GM19467 (cell line): ENCODE results near the gene CD164L2.

Source experiments
- ATAC-seq: cut with Tn5 transposase; IDR thresholded peaks from one replicate; pipeline ENCODE4 v1.9.1; 2021; ENCODE audit warnings: mild to moderate bottlenecking, moderate library complexity; ENCODE audit not compliant: unreplicated experiment

CD164L2 gene

GRCh38 chr1:27349784-27350662, 33.1 kb downstream of the CD164L2 start:
- ATAC-seq, result no peak

- no peak for ATAC-seq
Observed at GRCh38 chr1:27348861-27349783, 34.0 kb downstream of the CD164L2 start.

GRCh38 chr1:27346991-27347624, 36.0 kb downstream of the CD164L2 start:
- ATAC-seq, result no peak

DNA sequence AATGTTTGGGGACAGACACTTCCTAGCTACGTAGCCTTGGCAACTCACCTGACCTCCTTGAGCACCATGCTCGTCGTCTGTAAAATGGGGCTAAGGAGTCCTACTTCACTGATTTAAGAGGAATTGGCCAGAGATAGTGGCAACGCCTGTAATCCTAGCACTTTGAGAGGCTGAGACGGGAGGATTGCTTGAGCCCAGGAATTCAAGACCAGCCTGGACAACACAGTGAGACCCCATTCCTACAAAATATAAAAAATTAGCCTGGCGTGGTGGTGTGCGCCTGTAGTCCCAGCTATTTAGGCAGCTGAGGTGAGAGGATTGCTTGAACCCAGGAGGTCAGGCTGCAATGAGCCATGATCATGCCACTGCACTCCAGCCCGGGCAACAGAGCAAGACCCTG, 36.8 kb downstream of the CD164L2 start:
- ATAC-seq, result no peak

GRCh38 chr1:27345272-27345671, 37.9 kb downstream of the CD164L2 start:
- ATAC-seq, result no peak

DNA sequence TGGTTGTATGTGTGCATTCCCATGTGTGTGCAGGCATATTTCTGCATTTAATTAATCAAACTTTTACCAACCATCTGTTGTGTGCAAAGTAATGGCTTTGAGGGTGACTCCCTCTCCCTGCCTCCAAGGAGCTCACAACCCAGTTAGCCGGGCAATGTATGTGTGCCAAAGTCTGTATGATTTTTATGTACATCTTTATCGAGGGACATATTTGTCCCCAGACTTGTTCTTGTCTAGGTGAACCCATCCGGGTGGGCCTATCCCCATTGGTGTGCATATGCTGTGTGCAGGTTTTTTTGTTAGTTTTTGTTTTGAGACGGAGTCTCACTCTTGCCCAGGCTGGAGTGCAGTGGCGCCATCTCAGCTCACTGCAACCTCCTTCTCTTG, 39.5 kb downstream of the CD164L2 start:
- ATAC-seq, result no peak

DNA sequence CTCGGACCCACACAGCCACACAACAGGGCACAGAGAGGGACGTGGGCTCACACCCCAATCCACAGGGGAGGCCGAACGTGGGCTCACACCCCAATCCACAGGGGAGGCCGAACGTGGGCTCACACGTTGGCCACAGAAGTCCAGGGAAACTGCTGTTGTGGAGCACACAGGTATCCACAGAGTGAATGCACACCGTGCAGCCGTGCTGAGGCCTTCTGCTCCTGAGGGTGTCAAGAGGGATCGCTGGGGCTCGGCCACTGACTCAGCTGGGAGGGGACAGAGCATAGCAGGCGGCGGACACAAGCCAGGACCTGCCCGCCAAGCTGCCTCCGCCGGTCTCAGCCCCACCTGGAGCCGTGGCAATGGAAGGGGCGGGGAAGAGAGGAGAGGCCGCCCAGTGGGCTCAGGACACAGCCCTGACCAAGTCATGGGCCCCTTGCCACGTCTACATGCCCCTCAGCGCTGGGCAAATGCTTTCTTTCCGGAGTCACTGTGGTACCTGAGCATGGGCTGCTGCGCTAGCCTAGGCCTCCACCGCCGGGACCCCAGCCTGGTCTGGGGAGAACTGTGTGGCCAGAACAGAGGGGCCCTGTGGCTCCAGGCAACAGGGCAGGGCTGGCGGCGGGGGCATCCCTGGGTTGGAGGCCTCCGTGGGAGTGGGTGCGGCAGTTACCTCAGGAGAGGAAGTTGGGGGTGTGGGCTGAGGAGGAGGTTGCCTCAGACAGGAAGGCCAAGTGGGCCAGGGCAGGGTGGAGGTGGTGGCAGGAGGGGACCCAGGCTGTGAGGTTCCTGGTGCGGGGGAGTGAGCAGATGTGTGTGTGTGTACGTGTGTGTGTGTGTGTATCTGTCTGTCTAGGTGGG, 40.1 kb downstream of the CD164L2 start:
- ATAC-seq, result peak; percentile 53

GRCh38 chr1:27342391-27342777, 40.7 kb downstream of the CD164L2 start:
- no peak for ATAC-seq

- ATAC-seq, result no peak
Observed at GRCh38 chr1:27341525-27342252, 41.4 kb downstream of the CD164L2 start, which contains the start of gene SYTL1. Gene SYTL1, plus strand, starts transcription at chr1:27342022. Its CDS starts 3,313 bp downstream, at chr1:27345335.

GRCh38 chr1:27339213-27339612, 43.9 kb downstream of the CD164L2 start:
- ATAC-seq, result no peak

GRCh38 chr1:27338751-27339150, 44.4 kb downstream of the CD164L2 start:
- ATAC-seq, result no peak

- no peak for ATAC-seq
Observed at GRCh38 chr1:27336756-27337155, 46.4 kb downstream of the CD164L2 start.

- ATAC-seq, result no peak
Observed at GRCh38 chr1:27335506-27336422, 47.4 kb downstream of the CD164L2 start.

DNA sequence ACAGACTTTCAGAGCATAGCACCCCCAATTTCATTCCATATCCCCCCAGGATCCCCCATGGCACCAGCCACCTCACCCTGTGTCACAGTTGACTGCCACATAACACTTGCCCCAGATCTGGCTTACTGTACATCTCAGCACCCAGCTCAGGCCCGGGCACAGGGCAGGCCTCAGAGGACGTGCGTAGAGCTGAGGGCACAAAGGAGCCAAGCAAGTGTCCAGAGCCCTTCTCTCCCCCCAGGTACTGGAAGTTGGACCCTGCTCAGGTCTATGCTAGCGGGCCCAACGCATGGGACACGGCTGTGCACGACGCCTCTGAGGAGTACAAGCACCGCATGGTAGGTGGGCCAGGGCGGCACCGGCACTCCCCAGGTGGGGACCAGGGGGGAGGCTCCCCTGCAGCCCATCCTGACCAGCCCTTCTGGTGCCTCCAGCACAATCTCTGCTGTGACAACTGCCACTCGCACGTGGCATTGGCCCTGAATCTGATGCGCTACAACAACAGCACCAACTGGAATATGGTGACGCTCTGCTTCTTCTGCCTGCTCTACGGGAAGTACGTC, 49.3 kb downstream of the CD164L2 start:
- no peak for ATAC-seq

DNA sequence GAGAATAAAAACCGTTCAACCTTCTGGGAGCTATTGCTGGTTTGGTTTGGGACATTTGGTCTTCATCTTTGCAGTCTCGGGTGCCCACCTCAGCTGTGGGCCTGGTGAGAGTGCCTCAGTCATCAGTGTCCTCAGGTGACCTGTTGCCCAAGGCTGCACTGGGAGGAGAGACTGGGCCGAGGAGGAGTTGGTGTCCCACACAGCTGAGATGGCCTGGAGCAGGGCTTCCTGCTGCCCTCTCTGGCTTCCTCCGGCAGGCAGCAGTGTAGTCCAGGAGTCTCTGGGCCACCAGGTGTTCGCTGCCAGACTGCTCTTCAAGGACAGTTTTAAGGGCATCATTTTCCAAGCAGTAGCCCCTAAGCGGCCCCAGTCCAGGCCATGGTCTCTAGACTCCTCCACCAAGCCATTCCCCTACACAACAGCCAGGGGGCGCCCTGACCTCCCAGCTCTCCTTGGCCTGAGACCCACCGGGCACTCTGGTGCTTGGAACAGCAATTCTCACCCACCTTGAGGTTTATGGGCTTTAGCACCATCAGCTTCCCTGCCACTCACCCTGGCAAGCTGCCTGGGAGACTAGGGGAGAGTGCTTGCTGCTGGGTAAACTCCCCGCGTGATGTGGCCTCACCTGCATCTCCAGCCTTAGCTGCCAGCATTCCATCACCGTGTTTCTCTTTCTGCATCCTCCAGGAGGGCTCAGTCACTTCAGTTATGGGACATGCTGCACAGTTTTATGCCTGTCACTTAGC, 50.4 kb downstream of the CD164L2 start:
- ATAC-seq, result no peak

DNA sequence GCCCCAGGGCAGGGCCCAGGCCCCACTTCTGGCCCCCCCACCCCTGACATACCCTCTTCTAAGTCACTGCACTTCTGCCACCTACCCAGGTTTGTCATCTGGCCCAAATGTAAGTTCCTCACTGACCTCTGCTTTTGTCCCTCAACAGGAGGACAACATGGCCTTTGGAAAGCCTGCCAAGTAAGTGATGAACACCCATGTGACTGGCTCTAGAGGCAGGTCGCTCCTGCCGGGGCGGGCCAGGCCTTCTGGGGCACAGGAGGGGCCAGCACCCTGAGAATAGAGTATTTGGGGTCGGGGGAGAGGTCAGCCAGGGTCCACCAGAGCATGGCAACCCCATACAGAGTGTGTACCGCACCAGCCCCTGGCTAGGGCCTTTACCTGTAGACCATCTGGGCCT, 51.2 kb downstream of the CD164L2 start:
- ATAC-seq, result no peak

GRCh38 chr1:27331426-27331825, 51.7 kb downstream of the CD164L2 start:
- ATAC-seq, result no peak

DNA sequence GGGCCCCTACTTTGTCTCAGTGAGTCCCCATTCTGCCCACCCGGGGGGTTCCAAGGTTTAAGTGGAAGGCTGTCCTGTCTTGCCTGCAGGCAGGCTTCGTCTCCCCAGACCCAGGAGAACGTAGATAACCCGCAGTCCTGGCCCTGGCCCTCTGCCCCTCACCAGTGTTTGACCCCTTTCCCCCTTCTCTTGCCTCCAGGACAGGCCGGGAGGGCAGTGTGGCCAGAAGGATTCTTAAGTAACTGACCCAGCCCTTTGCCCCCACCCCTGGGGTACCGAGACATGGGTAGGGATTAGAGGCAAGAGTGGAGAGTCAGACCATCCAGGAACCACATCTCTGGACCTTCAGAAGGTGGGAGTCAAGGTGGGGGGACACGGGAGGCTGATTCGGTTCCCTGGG, 52.3 kb downstream of the CD164L2 start:
- no peak for ATAC-seq
